Measurements from ENCODE around the gene CPNE9. TPM values are rescaled to one million over a fixed set of nuclear protein-coding genes. Genes with fewer than 3 reads are reported as not detected.

Gene CPNE9
- total and polyA plus RNA-seq, 2 of the 8 experiments (the other 6 are each of a cell fraction or from before 2014, with no cell fraction given) = 4.8 to 6.0 TPM

DNA sequence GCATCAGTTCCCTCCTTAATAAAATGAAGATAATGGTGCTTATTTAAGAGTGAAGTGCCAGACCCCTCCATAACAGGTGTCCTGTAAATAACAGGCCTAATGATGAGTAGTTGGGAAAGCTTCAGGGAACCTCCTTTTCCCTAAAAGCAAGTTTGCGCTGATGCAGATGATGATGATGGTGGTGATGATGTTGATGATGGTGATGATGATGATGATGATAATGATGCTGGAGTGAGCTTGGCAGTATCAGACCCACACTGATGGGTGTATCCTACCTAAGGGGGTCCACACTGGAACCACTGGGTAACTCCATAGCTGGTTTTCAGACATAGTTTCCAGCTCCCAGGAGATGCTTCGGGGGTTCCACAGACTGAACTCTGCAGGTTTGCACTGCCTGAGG, 29.9 kb upstream of the CPNE9 start:
- no peak overlapping the region for H4K8ac ChIP-seq (ENCODE audit: extremely low read depth, insufficient read depth, low read length)
- 100% methylated on average over 2 of the region's 2 CpGs; no CpG with 5 or more reads in 1 of the 2 experiments for WGBS, 2 experiments (ENCODE audit: extremely low coverage in 1 of 2, insufficient coverage in 1 of 2, insufficient read length in 1 of 2, insufficient replicate concordance in 2 of 2, low coverage in 1 of 2, low lambda C conversion rate in 2 of 2, missing lambda C conversion rate in 1 of 2)
- H3K23ac ChIP-seq (ENCODE audit: insufficient read length) = no peak overlapping the region
- ChIA-PET CTCF (ENCODE audit: partially characterized antibody) (interaction anchor here (0.8 to 2.2 kb wide), 2 partner anchors 22 to 54 kb away, joined by 3 to 12 read pairs; no protein-coding TSS in a partner anchor), POLR2A (ENCODE audit: partially characterized antibody) (interaction anchor here (1.2 kb wide), 1 partner anchor 21 kb away, joined by 3 read pairs; no protein-coding TSS in a partner anchor)
- H4K91ac ChIP-seq (replicated peaks; ENCODE audit: insufficient read length, low read length) = no peak overlapping the region
- H3K4ac ChIP-seq (replicated peaks; ENCODE audit: insufficient read length, low read depth, low read length) = no peak overlapping the region
- H2AK5ac ChIP-seq (ENCODE audit: low read depth, low read length) = no peak overlapping the region
- FAIRE-seq = no peak
- no peak for TF ChIP-seq JUN (IDR thresholded peaks at IDR 0.05; ENCODE audit: low read depth, low read length)
- no peak for TF ChIP-seq KDM5A (IDR thresholded peaks at IDR 0.05; ENCODE audit: low read length)
- no peak overlapping the region for H3K9ac ChIP-seq (replicated peaks in 1 of 4; ENCODE audit: extremely low read depth in 1 of 4, low read depth in 3 of 4, low read length in 3 of 4)
- no peaks in the 10 kb centered on the region for H3K9me3 ChIP-seq (ENCODE audit: insufficient read depth in 2 of 2, low read depth in 1 of 2, low read length in 1 of 2)
- H3K18ac ChIP-seq (ENCODE audit: extremely low read depth, low read length) = no peak overlapping the region
- H4K5ac ChIP-seq (ENCODE audit: insufficient read length, low read depth, low read length) = no peak overlapping the region
- no peaks in the 10 kb centered on the region for H3K79me2 ChIP-seq (ENCODE audit: control insufficient read depth in 1 of 2, insufficient read depth in 2 of 2, low read length in 2 of 2)
- no peak for DNase-seq (ENCODE audit: low read depth in 1 of 2, low spot score in 2 of 2)
- no peak overlapping the region for H2BK12ac ChIP-seq (ENCODE audit: low read depth, low read length)
- no peak overlapping the region for H3K4me2 ChIP-seq (ENCODE audit: insufficient read depth in 1 of 2, low read depth in 2 of 2, low read length in 2 of 2)
- no peak overlapping the region for H3K56ac ChIP-seq (replicated peaks; ENCODE audit: insufficient read length, low read depth, low read length)
- no peaks in the 10 kb centered on the region for H3K79me1 ChIP-seq (ENCODE audit: low read depth, low read length)
- peaks cover 12 to 44% (median 41%) of the 10 kb centered on the region in 4 experiments for H3K36me3 ChIP-seq (ENCODE audit: control insufficient read depth in 2 of 4, insufficient read depth in 4 of 4, low read length in 3 of 4)
- H2BK5ac ChIP-seq (ENCODE audit: low read depth, low read length) = no peak overlapping the region
- H3K23me2 ChIP-seq (ENCODE audit: low read depth, low read length) = peaks cover 2% of the 10 kb centered on the region; the same call in 1 of the 2 replicates
- H2BK15ac ChIP-seq (ENCODE audit: low read length) = no peak overlapping the region
- no peak overlapping the region for H2BK120ac ChIP-seq (replicated peaks; ENCODE audit: low read depth, low read length)
- H2AFZ ChIP-seq (ENCODE audit: low read length) = no peak overlapping the region
- H4K20me1 ChIP-seq (replicated peaks in 1 of 2; ENCODE audit: control insufficient read depth in 1 of 2, insufficient read depth in 2 of 2, low read length in 2 of 2) = peaks cover 0 to 5% of the 10 kb centered on the region in 2 experiments
- H2BK20ac ChIP-seq (ENCODE audit: low read length) = no peak overlapping the region
- H3K27ac ChIP-seq (ENCODE audit: low read depth, low read length) = no peak overlapping the region
- no peak overlapping the region for H3K14ac ChIP-seq (ENCODE audit: insufficient read length)
- H3K4me3 ChIP-seq (ENCODE audit: extremely low read depth in 1 of 4, insufficient read depth in 2 of 4, low read depth in 3 of 4, low read length in 4 of 4) = no peak overlapping the region
- H3K27me3 ChIP-seq (replicated peaks in 1 of 4; ENCODE audit: control insufficient read depth in 3 of 4, extremely low read depth in 1 of 4, insufficient read depth in 3 of 4, low read length in 3 of 4) = no peaks in the 10 kb centered on the region
- H3K4me1 ChIP-seq (replicated peaks in 1 of 4; ENCODE audit: control insufficient read depth in 3 of 4, insufficient read depth in 4 of 4, low read length in 3 of 4) = no peaks in the 10 kb centered on the region
